Stimulated activated CD8-positive, alpha-beta memory T cell treated with anti-CD3 and anti-CD28 coated beads, Interleukin-4, amount 100 ng/mL, for 4 hours (primary cell): ENCODE measurements around the gene EPHA6.
A peak's percentile ranks its signal among the peaks of the same experiment; 100 is the strongest.

Experiments
- DNase-seq, 2 donors: peaks; one replicate each; pipeline ENCODE4 v3.0.0-alpha.2; 2020; ENCODE audit warnings: low read depth in 2 of 2, low spot score in 1 of 2

The EPHA6 gene

GRCh38 chr3:97689962-97690361 is 875.6 kb downstream of the EPHA6 start:
- DNase-seq = no peak

- no peak for DNase-seq
Observed at GRCh38 chr3:97691354-97691753, 877.0 kb downstream of the EPHA6 start.

GRCh38 chr3:97692389-97692788 is 878.0 kb downstream of the EPHA6 start:
- DNase-seq = no peak

- DNase-seq = no peak
Observed at GRCh38 chr3:97692831-97693230, 878.4 kb downstream of the EPHA6 start.

- DNase-seq = no peak
Observed at GRCh38 chr3:97694876-97695275, 880.5 kb downstream of the EPHA6 start.

GRCh38 chr3:97698691-97699090 is 884.3 kb downstream of the EPHA6 start:
- no peak for DNase-seq

GRCh38 chr3:97699889-97700288 is 885.5 kb downstream of the EPHA6 start:
- DNase-seq = no peak

GRCh38 chr3:97705764-97706163 is 891.4 kb downstream of the EPHA6 start:
- no peak for DNase-seq

GRCh38 chr3:97706226-97706625 is 891.8 kb downstream of the EPHA6 start:
- no peak for DNase-seq

GRCh38 chr3:97711654-97712053 is 897.3 kb downstream of the EPHA6 start:
- no peak for DNase-seq

GRCh38 chr3:97712919-97713318 is 898.5 kb downstream of the EPHA6 start:
- no peak for DNase-seq

- no peak for DNase-seq
Observed at GRCh38 chr3:97713634-97714033, 899.2 kb downstream of the EPHA6 start.

- peak; percentile 23 to 24 for DNase-seq
Observed at GRCh38 chr3:97719156-97719821, 904.9 kb downstream of the EPHA6 start.

- no peak for DNase-seq
Observed at GRCh38 chr3:97720417-97720816, 906.0 kb downstream of the EPHA6 start.

GRCh38 chr3:97721446-97721845 is 907.1 kb downstream of the EPHA6 start:
- no peak for DNase-seq

- no peak for DNase-seq
Observed at GRCh38 chr3:97736928-97737327, 922.5 kb downstream of the EPHA6 start.

- DNase-seq = no peak
Observed at GRCh38 chr3:97738761-97739160, 924.4 kb downstream of the EPHA6 start.

GRCh38 chr3:97742036-97742435 is 927.6 kb downstream of the EPHA6 start:
- DNase-seq = no peak

GRCh38 chr3:97744289-97744688 is 929.9 kb downstream of the EPHA6 start:
- no peak for DNase-seq

- no peak for DNase-seq
Observed at GRCh38 chr3:97763586-97764406, 949.4 kb downstream of the EPHA6 start.

GRCh38 chr3:97764407-97765238 is 950.2 kb downstream of the EPHA6 start, which contains the start of gene ARL6:
TSS of gene ARL6 (plus strand) at chr3:97764758. CDS start at chr3:97768108, 3,350 bp downstream.
- peak; percentile 50 to 51 for DNase-seq

- DNase-seq = no peak
Observed at GRCh38 chr3:97765336-97765735, 950.9 kb downstream of the EPHA6 start.
